IMR-90 (cell line): ENCODE measurements around the gene VWCE. TPM values are rescaled to one million over a fixed set of nuclear protein-coding genes. Genes with fewer than 3 reads are reported as not detected.

ENCODE experiments used
- ATAC-seq: fragments of 200-7000 bp; cut with Tn5 transposase; 2 replicates; pipeline ENCODE4 v1.9.1; 2020; ENCODE audit warnings: low read depth, mild to moderate bottlenecking, moderate library complexity
- BruUV-seq: library from RNA; stranded (reverse); fragments of 400-500 nt; replicated peaks from 2 replicates; lab custom pipeline; 2021; lab: Mats Ljungman, UMichigan
- CTCF ChIA-PET: fragments of 300-600 bp; formaldehyde crosslinking; extraction: SDS; loops from one replicate; lab custom pipeline; 2021; ENCODE audit warnings: antibody characterized with exemption; lab: Yijun Ruan, JAX
- POLR2A ChIA-PET: fragments of 300-600 bp; sonication (Branson Sonifier 250); formaldehyde crosslinking; loops from one replicate; lab custom pipeline; 2022; ENCODE audit warnings: antibody characterized with exemption; ENCODE audit not compliant: unreplicated experiment; lab: Charles Lee
- DNase-seq: peaks from one replicate; pipeline ENCODE4 v3.0.0; 2013
- H2AFZ ChIP-seq: replicated peaks from 2 replicates; pipeline ENCODE3; 2013; ENCODE audit warnings: low read length, mild to moderate bottlenecking; ENCODE audit not compliant: poor library complexity
- H2AK5ac ChIP-seq: 2 replicates; pipeline ENCODE4 v1.6.1; 2013; ENCODE audit warnings: low read depth, low read length, inconsistent platforms
- H2AK9ac ChIP-seq: replicated peaks from 2 replicates; pipeline ENCODE3; 2013; ENCODE audit warnings: mild to moderate bottlenecking, low read depth, low read length, moderate library complexity; ENCODE audit not compliant: poor library complexity
- H2BK120ac ChIP-seq: 2 replicates; pipeline ENCODE4 v1.6.1; 2013; ENCODE audit warnings: low read depth, low read length, inconsistent platforms
- H2BK15ac ChIP-seq: 3 replicates; pipeline ENCODE4 v1.6.1; 2013; ENCODE audit warnings: low read depth, low read length, inconsistent platforms
- H2BK20ac ChIP-seq: 2 replicates; pipeline ENCODE4 v1.6.1; 2013; ENCODE audit warnings: low read depth, mild to moderate bottlenecking, inconsistent platforms, low read length, moderate library complexity
- H2BK5ac ChIP-seq: 2 replicates; pipeline ENCODE4 v1.6.1; 2013; ENCODE audit warnings: mild to moderate bottlenecking, low read depth, low read length, inconsistent platforms; ENCODE audit not compliant: poor library complexity, severe bottlenecking
- H3K14ac ChIP-seq: replicated peaks from 2 replicates; pipeline ENCODE4 v1.6.1; 2013; ENCODE audit warnings: low read depth, low read length, inconsistent platforms
- H3K18ac ChIP-seq: 2 replicates; pipeline ENCODE4 v1.6.1; 2013; ENCODE audit warnings: low read depth, low read length, control low read depth
- H3K23ac ChIP-seq: 2 replicates; pipeline ENCODE4 v1.6.1; 2013; ENCODE audit warnings: low read depth, low read length, inconsistent platforms
- H3K27ac ChIP-seq: 2 replicates; pipeline ENCODE4 v1.5.1; 2013; ENCODE audit warnings: mild to moderate bottlenecking, control low read depth, low read length; ENCODE audit not compliant: insufficient read depth
- H3K27me3 ChIP-seq: 2 replicates; pipeline ENCODE4 v1.6.1; 2013; ENCODE audit warnings: low read length; ENCODE audit not compliant: control insufficient read depth, insufficient read depth
- H3K36me3 ChIP-seq: 2 replicates; pipeline ENCODE4 v1.6.1; 2013; ENCODE audit warnings: low read length, mixed read lengths; ENCODE audit not compliant: control insufficient read depth, insufficient read depth
- H3K4ac ChIP-seq: 2 replicates; pipeline ENCODE4 v1.6.1; 2013; ENCODE audit warnings: low read depth, low read length, inconsistent platforms
- H3K4me1 ChIP-seq: 2 replicates; pipeline ENCODE4 v1.6.1; 2013; ENCODE audit warnings: low read length, mixed read lengths; ENCODE audit not compliant: control insufficient read depth, insufficient read depth
- H3K4me2 ChIP-seq: 2 replicates; pipeline ENCODE4 v1.6.1; 2013; ENCODE audit warnings: low read depth, mild to moderate bottlenecking, control low read depth, low read length, moderate library complexity
- H3K4me3 ChIP-seq: 2 replicates; pipeline ENCODE4 v1.5.1; 2013; ENCODE audit warnings: low read depth, mild to moderate bottlenecking, control low read depth, low read length, moderate library complexity; ENCODE audit not compliant: insufficient read depth
- H3K56ac ChIP-seq: 2 replicates; pipeline ENCODE4 v1.6.1; 2013; ENCODE audit warnings: low read length, inconsistent platforms; ENCODE audit not compliant: insufficient read depth; ENCODE audit errors: extremely low read depth
- H3K79me1 ChIP-seq, 2 experiments: 2 replicates each; pipeline ENCODE4 v1.6.1; 2013; ENCODE audit warnings: low read length in 2 of 2, inconsistent platforms in 1 of 2, low read depth in 1 of 2
- H3K9ac ChIP-seq: 2 replicates; pipeline ENCODE4 v1.6.1; 2013; ENCODE audit warnings: low read depth, low read length, control low read depth
- H3K9me1 ChIP-seq: 2 replicates; pipeline ENCODE4 v1.6.1; 2013; ENCODE audit warnings: low read length, inconsistent platforms; ENCODE audit not compliant: insufficient read depth
- H3K9me3 ChIP-seq: 2 replicates; pipeline ENCODE4 v1.6.1; 2013; ENCODE audit warnings: low read length; ENCODE audit not compliant: control insufficient read depth, insufficient read depth
- H4K20me1 ChIP-seq: 2 replicates; pipeline ENCODE4 v1.6.1; 2013; ENCODE audit warnings: low read length, inconsistent platforms; ENCODE audit not compliant: insufficient read depth
- H4K5ac ChIP-seq: 2 replicates; pipeline ENCODE4 v1.6.1; 2013; ENCODE audit warnings: mild to moderate bottlenecking, low read depth, low read length, control low read depth
- H4K8ac ChIP-seq, 2 experiments: 2 replicates each; pipeline ENCODE4 v1.6.1; 2013; ENCODE audit warnings: low read depth in 2 of 2, low read length in 2 of 2, control low read depth in 1 of 2, inconsistent platforms in 1 of 2
- H4K91ac ChIP-seq: 2 replicates; pipeline ENCODE4 v1.6.1; 2013; ENCODE audit warnings: low read depth, low read length, inconsistent platforms; ENCODE audit not compliant: insufficient read depth
- CEBPB ChIP-seq: IDR thresholded peaks from 2 replicates; pipeline ENCODE4 v1.6.1; 2012; ENCODE audit warnings: low read depth, low read length, improper control_type of control experiment
- MAFK ChIP-seq: IDR thresholded peaks from 2 replicates; pipeline ENCODE4 v1.6.1; 2012; ENCODE audit warnings: low read depth, low read length, improper control_type of control experiment
- RAD21 ChIP-seq: IDR thresholded peaks from 2 replicates; pipeline ENCODE4 v1.6.1; 2012; ENCODE audit warnings: low read length, improper control_type of control experiment
- RFX5 ChIP-seq: IDR thresholded peaks from 2 replicates; pipeline ENCODE4 v1.8.0; 2012; ENCODE audit warnings: low read depth, mild to moderate bottlenecking, low read length, moderate library complexity
- WGBS, 2 experiments: methylation state at CpG; one replicate each; pipeline versions ENCODE4 v1.1.5 to v1.1.7; 2013; ENCODE audit warnings: missing lambda C conversion rate in 2 of 2; ENCODE audit not compliant: insufficient read length in 1 of 2; ENCODE audit errors: extremely low coverage in 2 of 2; 5-methylcytosine and 5-hydroxymethylcytosine counted together
- dilution Hi-C: fragments of 300-500 bp; cut with HindIII; formaldehyde crosslinking; loops from one replicate; pipeline ENCODE4 v1.14.3; 2018; ENCODE audit warnings: low sequenced_read_pairs; ENCODE audit not compliant: unreplicated experiment
- in situ Hi-C: fragments of 300-500 bp; cut with MboI; formaldehyde crosslinking; loops from 3 replicates; pipeline ENCODE4 v1.14.3; 2019; ENCODE audit warnings: low sequenced_read_pairs, inconsistent platforms, mixed read lengths
- intact Hi-C: fragments of 100-400 bp; cut with micrococcal nuclease; formaldehyde crosslinking; loops from 2 replicates; pipeline ENCODE4 v1.10.0; 2022
- polyA plus RNA-seq, 3 experiments: library from polyadenylated mRNA; depleted of rRNA; stranded (reverse); fragments of >200 nt; gene quantifications; 2 replicates each; pipeline ENCODE4 v1.2.3, GENCODE V29; 2012; ENCODE audit warnings: low replicate concordance in 1 of 3
- total RNA-seq: library from RNA; depleted of rRNA; stranded (reverse); fragments of >200 nt; gene quantifications from 2 replicates; pipeline ENCODE4 v1.2.3, GENCODE V29; 2012
- TF ChIP-seq, protein P1 (sequence below): fragments of 150-350 bp; IDR thresholded peaks from 2 replicates; pipeline ENCODE4 v1.6.1; 2016; ENCODE audit warnings: low read depth, mild to moderate bottlenecking, low read length, moderate library complexity, borderline replicate concordance
- TF ChIP-seq, protein P2 (sequence below): conservative IDR thresholded peaks from 2 replicates; pipeline ENCODE4 v1.5.1; 2012; ENCODE audit warnings: mild to moderate bottlenecking, low read depth, low read length, improper control_type of control experiment

VWCE gene
- total and polyA plus RNA-seq, 2 of the 4 experiments (the other 2 are of a cell fraction), result under 0.01 to 1.1 TPM

DNA sequence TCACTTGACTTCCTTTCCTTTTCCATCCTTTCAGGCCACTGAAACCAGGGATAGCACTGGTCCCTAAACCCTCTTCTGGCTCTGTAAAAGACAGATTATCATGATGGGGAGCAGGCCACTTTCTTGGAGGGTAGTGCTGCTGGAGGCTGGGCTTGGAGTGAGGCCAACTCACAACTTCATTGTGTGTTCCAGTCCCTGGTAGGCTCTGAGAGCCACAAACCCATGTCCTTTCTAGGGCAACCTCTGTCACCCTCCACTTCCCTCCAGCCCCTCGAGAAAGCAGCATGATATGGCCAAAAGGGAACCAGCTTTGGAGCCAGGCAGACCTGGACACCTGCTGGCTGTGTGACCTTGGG is 40.2 kb upstream of the VWCE start:
- POLR2A ChIA-PET, result no interaction called here
- Histone ChIP-seq H3K56ac (no peak overlapping the region), H4K8ac (peak overlapping the region in 1 of 2 experiments; percentile 3; a peak in 2 of 4 replicates), H3K9me3 (no peaks in the 10 kb centered on the region), H3K27me3 (no peaks in the 10 kb centered on the region), H3K9ac (no peak overlapping the region), H2AK9ac (peak overlapping the region; percentile 73), H2BK120ac (no peak overlapping the region), H3K79me1 (peaks cover 7 to 28% of the 10 kb centered on the region in 2 experiments), H2AK5ac (peak overlapping the region; percentile 43), H2BK20ac (no peak overlapping the region), H3K4ac (no peak overlapping the region), H3K27ac (no peak overlapping the region), H2AFZ (peak overlapping the region; percentile 65), H3K23ac (no peak overlapping the region), H4K5ac (0 out of 2 replicates have a peak overlapping the region, but pooled peaks have one; percentile 2), H4K20me1 (peaks cover 16% of the 10 kb centered on the region), H3K4me3 (no peak overlapping the region), H3K18ac (no peak overlapping the region), H3K14ac (no peak overlapping the region), H2BK15ac (no peak overlapping the region), H4K91ac (no peak overlapping the region), H3K9me1 (peaks cover 6% of the 10 kb centered on the region), H2BK5ac (no peak overlapping the region), H3K4me2 (no peak overlapping the region), H3K4me1 (peaks cover 14% of the 10 kb centered on the region), H3K36me3 (peaks cover 6% of the 10 kb centered on the region; the same call in 1 of the 2 replicates)
- ATAC-seq (no peak), DNase-seq (no peak)
- in situ Hi-C loops, result loop anchor here (5.0 kb wide), 1 partner anchor 52 kb away; no protein-coding TSS in a partner anchor
- TF ChIP-seq, protein P1, sequence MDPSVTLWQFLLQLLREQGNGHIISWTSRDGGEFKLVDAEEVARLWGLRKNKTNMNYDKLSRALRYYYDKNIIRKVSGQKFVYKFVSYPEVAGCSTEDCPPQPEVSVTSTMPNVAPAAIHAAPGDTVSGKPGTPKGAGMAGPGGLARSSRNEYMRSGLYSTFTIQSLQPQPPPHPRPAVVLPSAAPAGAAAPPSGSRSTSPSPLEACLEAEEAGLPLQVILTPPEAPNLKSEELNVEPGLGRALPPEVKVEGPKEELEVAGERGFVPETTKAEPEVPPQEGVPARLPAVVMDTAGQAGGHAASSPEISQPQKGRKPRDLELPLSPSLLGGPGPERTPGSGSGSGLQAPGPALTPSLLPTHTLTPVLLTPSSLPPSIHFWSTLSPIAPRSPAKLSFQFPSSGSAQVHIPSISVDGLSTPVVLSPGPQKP, result no peak
- no peak for TF ChIP-seq MAFK
- TF ChIP-seq RAD21, result no peak
- TF ChIP-seq CEBPB, result no peak
- TF ChIP-seq, protein P2, sequence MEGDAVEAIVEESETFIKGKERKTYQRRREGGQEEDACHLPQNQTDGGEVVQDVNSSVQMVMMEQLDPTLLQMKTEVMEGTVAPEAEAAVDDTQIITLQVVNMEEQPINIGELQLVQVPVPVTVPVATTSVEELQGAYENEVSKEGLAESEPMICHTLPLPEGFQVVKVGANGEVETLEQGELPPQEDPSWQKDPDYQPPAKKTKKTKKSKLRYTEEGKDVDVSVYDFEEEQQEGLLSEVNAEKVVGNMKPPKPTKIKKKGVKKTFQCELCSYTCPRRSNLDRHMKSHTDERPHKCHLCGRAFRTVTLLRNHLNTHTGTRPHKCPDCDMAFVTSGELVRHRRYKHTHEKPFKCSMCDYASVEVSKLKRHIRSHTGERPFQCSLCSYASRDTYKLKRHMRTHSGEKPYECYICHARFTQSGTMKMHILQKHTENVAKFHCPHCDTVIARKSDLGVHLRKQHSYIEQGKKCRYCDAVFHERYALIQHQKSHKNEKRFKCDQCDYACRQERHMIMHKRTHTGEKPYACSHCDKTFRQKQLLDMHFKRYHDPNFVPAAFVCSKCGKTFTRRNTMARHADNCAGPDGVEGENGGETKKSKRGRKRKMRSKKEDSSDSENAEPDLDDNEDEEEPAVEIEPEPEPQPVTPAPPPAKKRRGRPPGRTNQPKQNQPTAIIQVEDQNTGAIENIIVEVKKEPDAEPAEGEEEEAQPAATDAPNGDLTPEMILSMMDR, result no peak
- TF ChIP-seq RFX5, result no peak
- no CpG with 5 or more reads among the region's 1 CpG for WGBS, 2 experiments
- intact Hi-C loops, result loop anchor here (10.0 kb wide), 1 partner anchor 299 kb away; no protein-coding TSS in a partner anchor
- dilution Hi-C loops, result no loop called here
- CTCF ChIA-PET, result interaction anchor here (1.0 to 4.8 kb wide), 4 partner anchors 26 to 66 kb away, joined by 7 to 72 read pairs (median 14); partner anchors contain the start of genes CYB561A3, TMEM138 and TMEM216
- BruUV-seq, result no TSS peak
